HEK293 (cell line): ENCODE data around the gene MBD3L2.
A peak's percentile ranks its signal among the peaks of the same experiment; 100 is the strongest.

ENCODE experiments used
- INSM2 ChIP-seq: fragments of 450-650 bp; formaldehyde crosslinking; IDR thresholded peaks from 2 replicates; pipeline ENCODE4 v1.5.1; 2016; ENCODE audit warnings: missing biosample characterization, missing genetic modification characterization
- KLF9 ChIP-seq: fragments of 450-650 bp; formaldehyde crosslinking; IDR thresholded peaks from 2 replicates; pipeline ENCODE4 v1.5.1; 2016; ENCODE audit warnings: missing biosample characterization, missing genetic modification characterization, low read depth
- MZF1 ChIP-seq: fragments of 450-650 bp; formaldehyde crosslinking; IDR thresholded peaks from 2 replicates; pipeline ENCODE4 v1.5.1; 2017; ENCODE audit warnings: missing biosample characterization, missing genetic modification characterization, borderline replicate concordance
- PATZ1 ChIP-seq: fragments of 450-650 bp; formaldehyde crosslinking; IDR thresholded peaks from 2 replicates; pipeline ENCODE4 v1.5.1; 2016; ENCODE audit warnings: missing biosample characterization, missing genetic modification characterization
- PRDM1 ChIP-seq: fragments of 450-650 bp; formaldehyde crosslinking; IDR thresholded peaks from 2 replicates; pipeline ENCODE4; 2016; ENCODE audit warnings: missing biosample characterization, missing genetic modification characterization
- YY1 ChIP-seq: fragments of 450-650 bp; formaldehyde crosslinking; IDR thresholded peaks from 2 replicates; pipeline ENCODE4 v1.5.1; 2018; ENCODE audit warnings: missing biosample characterization, missing genetic modification characterization
- ZBTB20 ChIP-seq: fragments of 450-650 bp; formaldehyde crosslinking; IDR thresholded peaks from 2 replicates; pipeline ENCODE4 v1.5.1; 2016; ENCODE audit warnings: missing biosample characterization, missing genetic modification characterization
- ZBTB49 ChIP-seq: fragments of 450-650 bp; formaldehyde crosslinking; IDR thresholded peaks from 2 replicates; pipeline ENCODE4 v1.5.1; 2016; ENCODE audit warnings: missing biosample characterization, missing genetic modification characterization, low read depth
- ZEB2 ChIP-seq: fragments of 450-650 bp; formaldehyde crosslinking; IDR thresholded peaks from 2 replicates; pipeline ENCODE4 v1.5.1; 2016; ENCODE audit warnings: missing biosample characterization, missing genetic modification characterization
- ZNF112 ChIP-seq: fragments of 450-650 bp; formaldehyde crosslinking; IDR thresholded peaks from 2 replicates; pipeline ENCODE4 v1.5.0; 2017; ENCODE audit warnings: missing biosample characterization, missing genetic modification characterization
- ZNF169 ChIP-seq: fragments of 450-650 bp; formaldehyde crosslinking; IDR thresholded peaks from 2 replicates; pipeline ENCODE4 v1.5.1; 2016; ENCODE audit warnings: missing biosample characterization, missing genetic modification characterization
- ZNF248 ChIP-seq: fragments of 450-650 bp; formaldehyde crosslinking; IDR thresholded peaks from 2 replicates; pipeline ENCODE4 v1.5.1; 2017; ENCODE audit warnings: missing biosample characterization, missing genetic modification characterization
- ZNF280D ChIP-seq: fragments of 450-650 bp; formaldehyde crosslinking; IDR thresholded peaks from 2 replicates; pipeline ENCODE4 v1.5.1; 2016; ENCODE audit warnings: missing biosample characterization, missing genetic modification characterization
- ZNF311 ChIP-seq: fragments of 450-650 bp; formaldehyde crosslinking; IDR thresholded peaks from 2 replicates; pipeline ENCODE4 v1.5.1; 2017; ENCODE audit warnings: missing biosample characterization, missing genetic modification characterization, borderline replicate concordance
- ZNF341 ChIP-seq: fragments of 450-650 bp; formaldehyde crosslinking; IDR thresholded peaks from 2 replicates; pipeline ENCODE4; 2016; ENCODE audit warnings: low read depth, missing biosample characterization, missing genetic modification characterization
- ZNF366 ChIP-seq: fragments of 450-650 bp; formaldehyde crosslinking; conservative IDR thresholded peaks from 2 replicates; pipeline ENCODE4 v1.5.1; 2016; ENCODE audit warnings: missing biosample characterization, missing genetic modification characterization
- ZNF398 ChIP-seq: fragments of 450-650 bp; formaldehyde crosslinking; IDR thresholded peaks from 2 replicates; pipeline ENCODE4 v1.5.1; 2017; ENCODE audit warnings: missing biosample characterization, missing genetic modification characterization
- ZNF629 ChIP-seq: fragments of 450-650 bp; formaldehyde crosslinking; IDR thresholded peaks from 2 replicates; pipeline ENCODE4 v1.5.1; 2017; ENCODE audit warnings: missing biosample characterization, missing genetic modification characterization
- ZNF639 ChIP-seq: fragments of 450-650 bp; formaldehyde crosslinking; IDR thresholded peaks from 2 replicates; pipeline ENCODE4 v1.5.1; 2016; ENCODE audit warnings: missing biosample characterization, missing genetic modification characterization
- ZNF701 ChIP-seq: fragments of 450-650 bp; formaldehyde crosslinking; IDR thresholded peaks from 2 replicates; pipeline ENCODE4 v1.5.1; 2016; ENCODE audit warnings: missing biosample characterization, missing genetic modification characterization
- ZNF707 ChIP-seq: fragments of 450-650 bp; formaldehyde crosslinking; IDR thresholded peaks from 2 replicates; pipeline ENCODE4 v1.5.1; 2016; ENCODE audit warnings: missing biosample characterization, missing genetic modification characterization
- ZNF76 ChIP-seq: fragments of 450-650 bp; formaldehyde crosslinking; IDR thresholded peaks from 2 replicates; pipeline ENCODE4; 2016; ENCODE audit warnings: low read depth, missing biosample characterization, missing genetic modification characterization, borderline replicate concordance
- ZNF843 ChIP-seq: fragments of 450-650 bp; formaldehyde crosslinking; IDR thresholded peaks from 2 replicates; pipeline ENCODE4 v1.5.1; 2016; ENCODE audit warnings: missing biosample characterization, missing genetic modification characterization
- ZSCAN16 ChIP-seq: fragments of 450-650 bp; formaldehyde crosslinking; IDR thresholded peaks from 2 replicates; pipeline ENCODE4 v1.5.1; 2016; ENCODE audit warnings: missing biosample characterization, missing genetic modification characterization

Gene MBD3L2

GRCh38 chr19:7098701-7099596 is 49.8 kb downstream of the MBD3L2 start (continued):
- TF ChIP-seq ZNF341 (tag by site-specific recombination) (peak; percentile 96), ZNF398 (tag by site-specific recombination) (peak; percentile 98), INSM2 (tag by site-specific recombination) (peak; percentile 53; the same call in 1 of the 2 replicates), ZNF366 (peak; percentile 79), ZNF112 (tag by site-specific recombination) (no peak), ZNF629 (tag by site-specific recombination) (peak; percentile 31), PATZ1 (peak; percentile 92), YY1 (tag by site-specific recombination) (no peak; the same call in 1 of the 2 replicates), ZNF707 (tag by site-specific recombination) (no peak), ZNF843 (tag by site-specific recombination) (no peak), ZNF639 (tag by site-specific recombination) (0 out of 2 replicates have a peak, but pooled peaks have one; percentile 24), ZEB2 (tag by site-specific recombination) (peak; percentile 90), ZSCAN16 (tag by site-specific recombination) (no peak), MZF1 (tag by site-specific recombination) (no peak), ZBTB20 (peak; percentile 55), ZNF76 (tag by site-specific recombination) (peak; percentile 74; the same call in 1 of the 2 replicates), ZNF701 (tag by site-specific recombination) (no peak), ZNF248 (tag by site-specific recombination) (no peak), ZBTB49 (no peak), KLF9 (tag by site-specific recombination) (peak; percentile 66; the same call in 1 of the 2 replicates), ZNF311 (no peak), ZNF280D (tag by site-specific recombination) (0 out of 2 replicates have a peak, but pooled peaks have one; percentile 50), ZNF169 (no peak), PRDM1 (tag by site-specific recombination) (0 out of 2 replicates have a peak, but pooled peaks have one; percentile 36)
